GM23338 (cell line): ENCODE measurements around the gene UCMA.

Experiments used
- EZH2 ChIP-seq: fragments of 200-600 bp; sonication (generic); IDR thresholded peaks from one replicate; pipeline ENCODE4 v1.8.0; 2017; ENCODE audit warnings: antibody characterized with exemption, mild to moderate bottlenecking, low read depth; ENCODE audit not compliant: unreplicated experiment
- TF ChIP-seq, protein P1 (sequence below), 2 experiments: fragments of 200-600 bp in 1 of 2; sonication (generic) in 1 of 2; conservative IDR thresholded peaks; 2 replicates each; pipeline versions ENCODE4 v1.5.1 to v1.6.1; 2016 to 2017; ENCODE audit warnings: antibody characterized with exemption in 2 of 2, low read depth in 2 of 2, mild to moderate bottlenecking in 2 of 2, moderate library complexity in 1 of 2

DNA sequence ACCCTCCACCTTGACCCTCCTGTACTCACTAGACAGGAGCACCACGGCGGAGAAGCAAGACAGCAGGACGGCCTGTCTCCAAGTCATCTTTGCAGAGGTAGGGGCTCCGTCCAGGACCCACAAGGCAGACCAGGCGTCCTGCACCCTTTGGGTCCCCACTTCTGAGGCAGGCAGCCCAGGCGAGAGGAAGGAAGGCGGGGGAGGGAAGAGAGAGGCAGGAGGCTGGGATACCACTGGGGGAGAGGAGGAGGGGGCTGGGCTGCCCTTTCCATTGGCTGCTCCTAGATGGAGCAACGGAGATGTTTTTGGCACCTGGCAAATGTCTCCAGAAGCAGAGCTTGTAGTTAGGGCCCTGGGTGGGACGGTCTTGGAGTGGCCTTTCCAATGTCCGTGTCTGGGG is at the start of gene UCMA:
- TF ChIP-seq, protein P1, sequence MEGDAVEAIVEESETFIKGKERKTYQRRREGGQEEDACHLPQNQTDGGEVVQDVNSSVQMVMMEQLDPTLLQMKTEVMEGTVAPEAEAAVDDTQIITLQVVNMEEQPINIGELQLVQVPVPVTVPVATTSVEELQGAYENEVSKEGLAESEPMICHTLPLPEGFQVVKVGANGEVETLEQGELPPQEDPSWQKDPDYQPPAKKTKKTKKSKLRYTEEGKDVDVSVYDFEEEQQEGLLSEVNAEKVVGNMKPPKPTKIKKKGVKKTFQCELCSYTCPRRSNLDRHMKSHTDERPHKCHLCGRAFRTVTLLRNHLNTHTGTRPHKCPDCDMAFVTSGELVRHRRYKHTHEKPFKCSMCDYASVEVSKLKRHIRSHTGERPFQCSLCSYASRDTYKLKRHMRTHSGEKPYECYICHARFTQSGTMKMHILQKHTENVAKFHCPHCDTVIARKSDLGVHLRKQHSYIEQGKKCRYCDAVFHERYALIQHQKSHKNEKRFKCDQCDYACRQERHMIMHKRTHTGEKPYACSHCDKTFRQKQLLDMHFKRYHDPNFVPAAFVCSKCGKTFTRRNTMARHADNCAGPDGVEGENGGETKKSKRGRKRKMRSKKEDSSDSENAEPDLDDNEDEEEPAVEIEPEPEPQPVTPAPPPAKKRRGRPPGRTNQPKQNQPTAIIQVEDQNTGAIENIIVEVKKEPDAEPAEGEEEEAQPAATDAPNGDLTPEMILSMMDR (conservative IDR thresholded peaks at IDR 0.05; ENCODE audit: low read depth in 2 of 2) = 0 out of 4 replicates have a peak, but pooled peaks of 1 of the 2 experiments have one; percentile 1
- no peak for TF ChIP-seq EZH2
